Measurements from ENCODE around the gene ABCC1.

DNA sequence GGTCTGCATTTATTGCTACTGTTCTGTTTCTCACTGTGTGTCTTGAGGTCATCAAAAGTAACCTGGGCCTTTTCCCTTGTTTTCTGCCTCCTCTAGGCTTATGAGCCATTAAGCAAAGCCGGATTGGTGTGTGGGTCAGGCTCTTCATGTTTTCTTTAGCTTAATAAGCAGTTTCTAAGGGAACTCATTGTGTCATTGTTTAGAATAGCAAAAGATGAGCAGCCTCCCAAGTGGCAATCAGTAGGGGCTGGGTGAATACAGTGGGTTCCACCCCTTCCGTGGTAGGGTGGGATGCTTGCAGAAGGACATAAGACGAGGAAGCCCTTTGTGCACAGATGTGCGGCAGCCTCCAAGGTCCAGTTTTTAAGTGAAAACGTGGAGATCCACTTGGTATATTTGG, 34.5 kb downstream of the ABCC1 start:
- no peak for TF ChIP-seq ZFX (IDR thresholded peaks at IDR 0.05)
- TF ChIP-seq, protein P1, sequence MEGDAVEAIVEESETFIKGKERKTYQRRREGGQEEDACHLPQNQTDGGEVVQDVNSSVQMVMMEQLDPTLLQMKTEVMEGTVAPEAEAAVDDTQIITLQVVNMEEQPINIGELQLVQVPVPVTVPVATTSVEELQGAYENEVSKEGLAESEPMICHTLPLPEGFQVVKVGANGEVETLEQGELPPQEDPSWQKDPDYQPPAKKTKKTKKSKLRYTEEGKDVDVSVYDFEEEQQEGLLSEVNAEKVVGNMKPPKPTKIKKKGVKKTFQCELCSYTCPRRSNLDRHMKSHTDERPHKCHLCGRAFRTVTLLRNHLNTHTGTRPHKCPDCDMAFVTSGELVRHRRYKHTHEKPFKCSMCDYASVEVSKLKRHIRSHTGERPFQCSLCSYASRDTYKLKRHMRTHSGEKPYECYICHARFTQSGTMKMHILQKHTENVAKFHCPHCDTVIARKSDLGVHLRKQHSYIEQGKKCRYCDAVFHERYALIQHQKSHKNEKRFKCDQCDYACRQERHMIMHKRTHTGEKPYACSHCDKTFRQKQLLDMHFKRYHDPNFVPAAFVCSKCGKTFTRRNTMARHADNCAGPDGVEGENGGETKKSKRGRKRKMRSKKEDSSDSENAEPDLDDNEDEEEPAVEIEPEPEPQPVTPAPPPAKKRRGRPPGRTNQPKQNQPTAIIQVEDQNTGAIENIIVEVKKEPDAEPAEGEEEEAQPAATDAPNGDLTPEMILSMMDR (conservative IDR thresholded peaks at IDR 0.05): no peak
